ENCODE data around the gene KTN1.

GRCh38 chr14:55731881-55732498 is 152.0 kb downstream of the KTN1 start:
- peak; percentile 75 to 81 for TF ChIP-seq CTCF (conservative IDR thresholded peaks at IDR 0.05; ENCODE audit: low read depth in 2 of 2)
- TF ChIP-seq EZH2 (IDR thresholded peaks at IDR 0.05; ENCODE audit: low read depth, unreplicated experiment): no peak
- no peak for TF ChIP-seq ETS1 (IDR thresholded peaks at IDR 0.05)
- no peak for TF ChIP-seq CREB1 (CRISPR knock-in tag; IDR thresholded peaks at IDR 0.05; ENCODE audit: low read depth)
- no peak for TF ChIP-seq REST (IDR thresholded peaks at IDR 0.05; ENCODE audit: unreplicated experiment)
- no peak for TF ChIP-seq ZNF331 (CRISPR knock-in tag; IDR thresholded peaks at IDR 0.05; ENCODE audit: low read depth)
- no peak for TF ChIP-seq POLR2AphosphoS5 (IDR thresholded peaks at IDR 0.05; ENCODE audit: low read depth)
- no peak for TF ChIP-seq JUNB (IDR thresholded peaks at IDR 0.05; ENCODE audit: unreplicated experiment)
- TF ChIP-seq STAT1 (IDR thresholded peaks at IDR 0.05; ENCODE audit: unreplicated experiment): no peak
- no peak for TF ChIP-seq NANOG (IDR thresholded peaks at IDR 0.05; ENCODE audit: borderline replicate concordance)
